HG03565 (cell line): ENCODE data around the gene SPATA7.

Source experiments
- ATAC-seq: cut with Tn5 transposase; IDR thresholded peaks from one replicate; pipeline ENCODE4 v1.9.1; 2021; ENCODE audit warnings: mild to moderate bottlenecking, moderate library complexity; ENCODE audit not compliant: unreplicated experiment

SPATA7 gene

GRCh38 chr14:88411039-88411438 lies 25.6 kb downstream of the SPATA7 start:
- ATAC-seq, result no peak

- ATAC-seq, result no peak
Measured at GRCh38 chr14:88417594-88417993, 32.1 kb downstream of the SPATA7 start.

- no peak for ATAC-seq
Measured at GRCh38 chr14:88420187-88420586, 34.7 kb downstream of the SPATA7 start.

- ATAC-seq, result no peak
Measured at GRCh38 chr14:88421286-88421685, 35.8 kb downstream of the SPATA7 start.

- ATAC-seq, result no peak
Measured at GRCh38 chr14:88422047-88422446, 36.6 kb downstream of the SPATA7 start.

- no peak for ATAC-seq
Measured at GRCh38 chr14:88422919-88423650, 37.6 kb downstream of the SPATA7 start.

- no peak for ATAC-seq
Measured at GRCh38 chr14:88424573-88424972, 39.1 kb downstream of the SPATA7 start.

- ATAC-seq, result no peak
Measured at GRCh38 chr14:88426271-88426670, 40.8 kb downstream of the SPATA7 start.

GRCh38 chr14:88430976-88431375 lies 45.5 kb downstream of the SPATA7 start:
- ATAC-seq, result no peak

GRCh38 chr14:88437658-88438057 lies 52.2 kb downstream of the SPATA7 start:
- no peak for ATAC-seq

- no peak for ATAC-seq
Measured at GRCh38 chr14:88439088-88439487, 53.6 kb downstream of the SPATA7 start.

GRCh38 chr14:88452231-88452630 lies 66.8 kb downstream of the SPATA7 start:
- ATAC-seq, result no peak

GRCh38 chr14:88454886-88455285 lies 69.4 kb downstream of the SPATA7 start:
- no peak for ATAC-seq

GRCh38 chr14:88463318-88463717 lies 77.9 kb downstream of the SPATA7 start:
- no peak for ATAC-seq

GRCh38 chr14:88468406-88468805 lies 82.9 kb downstream of the SPATA7 start:
- ATAC-seq, result no peak

- no peak for ATAC-seq
Measured at GRCh38 chr14:88470542-88471440, 85.3 kb downstream of the SPATA7 start.

- no peak for ATAC-seq
Measured at GRCh38 chr14:88473791-88474190, 88.3 kb downstream of the SPATA7 start.

- no peak for ATAC-seq
Measured at GRCh38 chr14:88476214-88476774, 90.8 kb downstream of the SPATA7 start.

- ATAC-seq, result no peak
Measured at GRCh38 chr14:88476825-88477224, 91.4 kb downstream of the SPATA7 start.

GRCh38 chr14:88477513-88478250 lies 92.2 kb downstream of the SPATA7 start:
- no peak for ATAC-seq

- no peak for ATAC-seq
Measured at GRCh38 chr14:88478931-88479330, 93.5 kb downstream of the SPATA7 start.
